ENCODE measurements around the gene MYL7. TPM values are rescaled to one million over a fixed set of nuclear protein-coding genes. Genes with fewer than 3 reads are reported as not detected.

The MYL7 gene
- total RNA-seq, 1 donor from 2014 or later, result 1.6 TPM

- DNase-seq (ENCODE audit: extremely low spot score, unreplicated experiment), result no peak
- H3K4me1 Mint-ChIP-seq (ENCODE audit: unreplicated experiment), result no peaks in the 10 kb centered on the region
- no peak overlapping the region for H3K4me3 Mint-ChIP-seq
- no peak for TF ChIP-seq CTCF (conservative IDR thresholded peaks at IDR 0.05)
- H3K27ac Mint-ChIP-seq, result no peak overlapping the region
- peaks cover 9% of the 10 kb centered on the region for H3K27me3 Mint-ChIP-seq
- H3K9me3 Mint-ChIP-seq, result no peaks in the 10 kb centered on the region
- no peaks in the 10 kb centered on the region for H3K36me3 Mint-ChIP-seq
Measured at GRCh38 chr7:44163591-44163990, 22.5 kb upstream of the MYL7 start.

- no peak for DNase-seq (ENCODE audit: extremely low spot score, unreplicated experiment)
- no peak overlapping the region for H3K27ac Mint-ChIP-seq
- H3K27me3 Mint-ChIP-seq, result peaks cover 9% of the 10 kb centered on the region
- H3K36me3 Mint-ChIP-seq, result no peaks in the 10 kb centered on the region
- H3K4me3 Mint-ChIP-seq, result no peak overlapping the region
- no peaks in the 10 kb centered on the region for H3K9me3 Mint-ChIP-seq
- no peaks in the 10 kb centered on the region for H3K4me1 Mint-ChIP-seq (ENCODE audit: unreplicated experiment)
- TF ChIP-seq CTCF (conservative IDR thresholded peaks at IDR 0.05), result no peak
Measured at GRCh38 chr7:44162785-44163395, 21.8 kb upstream of the MYL7 start.

- H3K36me3 Mint-ChIP-seq, result no peaks in the 10 kb centered on the region
- H3K4me1 Mint-ChIP-seq (ENCODE audit: unreplicated experiment), result no peaks in the 10 kb centered on the region
- no peaks in the 10 kb centered on the region for H3K9me3 Mint-ChIP-seq
- no peak overlapping the region for H3K27ac Mint-ChIP-seq
- H3K4me3 Mint-ChIP-seq, result no peak overlapping the region
- TF ChIP-seq CTCF (conservative IDR thresholded peaks at IDR 0.05), result no peak
- H3K27me3 Mint-ChIP-seq, result peaks cover 7% of the 10 kb centered on the region
- no peak for DNase-seq (ENCODE audit: extremely low spot score, unreplicated experiment)
Measured at GRCh38 chr7:44162179-44162578, 21.0 kb upstream of the MYL7 start.

GRCh38 chr7:44161371-44161770 lies 20.2 kb upstream of the MYL7 start:
- no peak overlapping the region for H3K4me3 Mint-ChIP-seq
- no peak for TF ChIP-seq CTCF (conservative IDR thresholded peaks at IDR 0.05)
- H3K9me3 Mint-ChIP-seq, result no peaks in the 10 kb centered on the region
- DNase-seq (ENCODE audit: extremely low spot score, unreplicated experiment), result no peak
- H3K4me1 Mint-ChIP-seq (ENCODE audit: unreplicated experiment), result no peaks in the 10 kb centered on the region
- peaks cover 5% of the 10 kb centered on the region for H3K27me3 Mint-ChIP-seq
- no peak overlapping the region for H3K27ac Mint-ChIP-seq
- H3K36me3 Mint-ChIP-seq, result no peaks in the 10 kb centered on the region

- Mint-ChIP-seq H3K9me3 (no peaks in the 10 kb centered on the region), H3K36me3 (no peaks in the 10 kb centered on the region), H3K27ac (no peak overlapping the region), H3K4me1 (ENCODE audit: unreplicated experiment) (no peaks in the 10 kb centered on the region), H3K27me3 (no peaks in the 10 kb centered on the region), H3K4me3 (no peak overlapping the region)
- TF ChIP-seq CTCF (conservative IDR thresholded peaks at IDR 0.05), result no peak
- no peak for DNase-seq (ENCODE audit: extremely low spot score, unreplicated experiment)
Measured at GRCh38 chr7:44159824-44160630, 18.9 kb upstream of the MYL7 start.

Data from type B pancreatic cell (in vitro differentiated cells).